Astrocyte of the spinal cord (primary cell): Measurements from ENCODE around the gene HDAC10.

ENCODE experiments used
- DNase-seq: peaks from one replicate; pipeline ENCODE4 v3.0.0; 2011; ENCODE audit warnings: low read depth, low spot score
- H3K4me3 ChIP-seq: 2 replicates; pipeline ENCODE4 v1.5.1; 2011; ENCODE audit warnings: low read depth, mild to moderate bottlenecking, low read length, moderate library complexity
- in situ Hi-C: cut with HindIII; loops from 2 replicates; pipeline ENCODE4 v1.10.0; 2017; ENCODE audit warnings: low sequenced_read_pairs
- TF ChIP-seq, protein P1 (sequence below): IDR thresholded peaks from 2 replicates; pipeline ENCODE4 v1.5.1; 2012; ENCODE audit warnings: low read depth, mild to moderate bottlenecking, low read length, inconsistent platforms

Gene HDAC10

DNA sequence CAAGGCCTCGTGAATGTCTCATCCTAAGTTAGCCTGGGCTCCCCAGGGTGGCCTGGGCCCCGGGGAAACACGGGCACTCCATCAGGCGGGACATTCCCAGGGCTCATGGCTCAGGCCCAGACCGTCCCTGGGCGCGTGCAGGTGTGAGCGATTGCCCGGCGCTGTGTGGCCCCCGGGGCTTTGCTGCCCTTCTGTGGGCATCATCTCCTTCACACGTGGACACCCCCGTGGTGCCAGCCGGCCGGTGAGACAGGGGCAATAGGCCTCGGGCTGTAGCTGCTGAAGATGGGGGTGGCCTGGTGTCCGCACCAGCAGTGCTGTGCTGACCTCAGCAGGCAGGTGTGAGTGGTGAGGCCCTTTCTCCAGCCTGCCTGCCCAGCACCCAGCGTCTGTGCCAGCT lies 54.8 kb downstream of the HDAC10 start:
- in situ Hi-C loops, result no loop called here
- no peak overlapping the region for H3K4me3 ChIP-seq
- no peak for DNase-seq
- TF ChIP-seq, protein P1, sequence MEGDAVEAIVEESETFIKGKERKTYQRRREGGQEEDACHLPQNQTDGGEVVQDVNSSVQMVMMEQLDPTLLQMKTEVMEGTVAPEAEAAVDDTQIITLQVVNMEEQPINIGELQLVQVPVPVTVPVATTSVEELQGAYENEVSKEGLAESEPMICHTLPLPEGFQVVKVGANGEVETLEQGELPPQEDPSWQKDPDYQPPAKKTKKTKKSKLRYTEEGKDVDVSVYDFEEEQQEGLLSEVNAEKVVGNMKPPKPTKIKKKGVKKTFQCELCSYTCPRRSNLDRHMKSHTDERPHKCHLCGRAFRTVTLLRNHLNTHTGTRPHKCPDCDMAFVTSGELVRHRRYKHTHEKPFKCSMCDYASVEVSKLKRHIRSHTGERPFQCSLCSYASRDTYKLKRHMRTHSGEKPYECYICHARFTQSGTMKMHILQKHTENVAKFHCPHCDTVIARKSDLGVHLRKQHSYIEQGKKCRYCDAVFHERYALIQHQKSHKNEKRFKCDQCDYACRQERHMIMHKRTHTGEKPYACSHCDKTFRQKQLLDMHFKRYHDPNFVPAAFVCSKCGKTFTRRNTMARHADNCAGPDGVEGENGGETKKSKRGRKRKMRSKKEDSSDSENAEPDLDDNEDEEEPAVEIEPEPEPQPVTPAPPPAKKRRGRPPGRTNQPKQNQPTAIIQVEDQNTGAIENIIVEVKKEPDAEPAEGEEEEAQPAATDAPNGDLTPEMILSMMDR, result no peak
